ENCODE results near the gene TREML4.
"Not testable (repeated sequence)": the region's sequence is repeated elsewhere in the genome, so short reads cannot be mapped to it uniquely, and the experiment has no call there.

Gene TREML4

GRCh38 chr6:41208439-41209106, 19.6 kb upstream of the TREML4 start:
- no peak for DNase-seq

DNA sequence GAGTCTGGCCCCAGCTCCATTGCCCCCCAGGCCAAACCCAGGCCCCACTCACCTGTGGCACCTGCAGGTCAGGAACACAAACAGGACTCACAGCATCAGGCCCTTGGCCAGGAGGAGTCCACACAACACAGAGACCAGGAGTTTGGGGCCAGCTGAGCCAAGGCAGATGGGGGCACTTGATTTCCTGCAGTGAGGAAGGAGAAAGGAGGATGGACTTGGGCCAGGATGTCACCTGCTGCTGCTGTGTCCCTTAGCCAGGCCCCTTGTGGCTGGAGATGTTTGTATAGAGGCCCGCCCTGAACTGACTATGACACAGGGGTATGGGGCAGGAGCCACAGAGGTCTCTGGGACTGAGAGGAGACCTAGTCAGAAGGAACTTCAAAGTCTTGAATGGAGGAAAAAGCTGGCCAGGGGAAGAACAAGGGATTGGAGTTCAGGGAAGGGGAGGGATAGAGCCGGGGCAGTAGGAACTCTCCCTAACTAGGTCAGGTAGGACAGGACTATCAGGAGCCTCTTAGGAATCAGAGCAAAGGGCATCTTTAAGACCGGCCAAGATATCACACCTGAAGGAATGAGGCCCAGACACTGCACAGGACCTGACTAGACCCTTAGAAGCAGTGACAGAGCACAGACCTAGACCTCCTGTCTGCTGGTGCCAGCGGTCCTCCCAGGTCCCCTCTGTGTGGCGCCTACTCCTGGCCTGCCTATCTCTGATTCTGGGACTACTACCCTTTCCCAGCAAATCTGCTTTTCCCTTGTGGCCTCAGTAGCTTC, 18.4 kb upstream of the TREML4 start:
- no peak for DNase-seq

- no peak for DNase-seq
Observed at GRCh38 chr6:41214559-41215238, 13.4 kb upstream of the TREML4 start.

DNA sequence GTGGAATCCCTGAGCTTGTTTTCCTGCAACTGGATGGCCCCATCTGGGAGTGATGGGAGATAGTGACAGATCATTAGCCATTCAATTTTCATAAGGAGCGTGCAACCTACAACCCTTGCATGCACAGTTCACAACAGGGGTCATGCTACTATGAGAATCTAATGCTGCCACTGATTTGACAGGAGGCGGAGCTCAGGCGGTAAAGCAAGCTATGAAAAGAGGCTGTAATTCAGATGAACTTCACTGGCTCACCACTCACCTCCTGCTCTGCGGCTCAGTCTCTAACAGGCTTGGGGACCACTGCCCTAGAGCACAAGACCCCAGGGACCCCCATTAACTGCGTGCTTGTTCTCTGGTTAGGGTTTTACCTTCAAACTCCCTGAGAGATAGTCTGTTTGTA, 12.4 kb upstream of the TREML4 start:
- DNase-seq, result no peak

DNA sequence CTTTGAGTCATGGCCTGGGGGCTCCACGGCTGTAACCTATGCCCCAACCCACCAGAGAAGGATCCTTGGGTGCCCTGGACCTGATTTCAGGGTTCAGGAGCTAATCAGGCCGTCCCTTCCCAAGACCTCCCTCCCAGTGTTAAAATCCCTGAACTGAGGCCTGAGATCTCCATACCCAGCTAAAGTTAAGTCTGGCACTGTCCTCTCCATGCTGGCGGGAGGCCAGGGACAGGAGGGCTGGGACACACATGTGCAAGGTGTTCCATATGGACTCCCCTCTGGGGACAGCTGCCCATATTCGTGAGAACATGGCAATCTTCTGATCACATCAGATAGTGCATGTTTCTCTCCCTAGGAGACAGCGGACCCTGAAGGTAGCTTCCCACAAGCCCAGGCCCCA, 11.5 kb upstream of the TREML4 start:
- DNase-seq, result no peak

- DNase-seq, result no peak
Observed at GRCh38 chr6:41222045-41222444, 6.1 kb upstream of the TREML4 start.

DNA sequence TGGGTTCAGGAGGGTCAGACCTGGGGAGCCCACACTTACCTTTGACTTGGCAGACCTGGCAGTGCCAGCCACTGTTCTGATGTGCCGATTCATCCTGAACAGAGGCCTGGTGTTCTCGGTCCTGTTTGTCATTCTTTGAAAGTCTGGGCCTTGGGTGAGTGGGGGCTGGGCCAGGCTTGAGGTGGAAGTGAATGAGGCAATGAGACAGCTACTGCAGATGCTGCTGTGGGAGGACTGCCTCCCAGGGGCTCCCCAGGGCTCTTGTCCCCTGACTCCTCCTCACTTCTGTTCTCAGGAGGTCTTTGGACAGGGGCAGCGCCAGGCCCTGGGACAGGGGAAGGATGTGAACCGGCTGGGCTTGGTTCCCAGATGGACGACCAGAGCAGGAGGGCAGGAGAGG, 5.6 kb upstream of the TREML4 start:
- DNase-seq, result no peak

DNA sequence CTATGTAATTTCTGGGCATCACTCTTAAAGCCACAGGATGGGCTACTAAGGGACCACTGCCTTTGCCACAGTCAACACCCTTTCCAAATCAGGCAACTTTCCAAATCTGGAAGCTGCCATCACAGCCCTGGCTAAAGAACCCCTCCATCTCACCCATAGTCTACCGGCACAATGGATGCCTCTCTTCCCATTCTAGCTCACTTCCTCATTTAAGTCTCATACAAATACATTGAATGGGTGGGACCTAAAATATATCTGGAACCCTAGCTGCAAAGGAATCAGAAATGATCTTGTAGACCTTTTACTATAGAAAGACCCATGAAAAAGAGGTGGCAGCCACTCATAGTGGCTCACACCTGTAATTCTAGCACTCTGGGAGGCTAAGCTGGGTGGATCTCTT, 3.3 kb upstream of the TREML4 start:
- no peak for DNase-seq

DNA sequence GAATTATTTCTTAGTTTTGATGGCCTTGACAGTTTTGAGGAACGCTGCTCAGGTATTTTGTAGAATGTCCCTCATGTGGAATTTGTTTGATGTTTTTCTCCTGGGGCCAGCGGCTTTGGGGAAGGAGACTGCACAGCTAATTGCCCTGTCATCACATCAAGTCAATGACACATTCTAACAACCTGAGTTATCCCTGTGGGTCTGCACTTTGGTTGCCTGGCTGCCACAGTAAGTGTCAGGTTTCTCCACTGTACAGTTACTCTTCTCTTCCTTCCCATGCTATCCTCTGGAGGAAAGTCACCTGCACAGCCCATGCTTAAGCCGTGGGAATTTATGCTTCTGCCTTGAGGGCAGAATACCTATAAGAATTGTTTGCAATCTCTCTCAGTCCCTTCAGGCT, 1.4 kb upstream of the TREML4 start:
- no peak for DNase-seq

DNA sequence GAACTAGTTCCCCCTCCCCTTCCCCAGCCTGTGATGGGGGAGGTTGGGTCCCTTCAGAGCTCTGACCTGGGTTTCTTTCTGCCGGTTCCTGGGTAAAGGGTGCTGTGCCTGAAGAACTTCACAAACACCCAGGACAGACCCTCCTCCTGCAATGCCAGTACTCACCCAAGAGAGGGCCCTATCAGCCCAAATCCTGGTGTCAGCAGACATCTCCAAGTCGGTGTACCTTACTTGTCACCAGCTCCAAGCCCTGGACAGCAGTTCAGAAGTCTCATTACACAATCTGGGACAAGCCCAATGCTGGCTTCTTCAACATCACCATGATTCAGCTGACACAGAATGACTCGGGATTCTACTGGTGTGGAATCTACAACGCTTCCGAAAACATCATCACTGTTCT, 467 bp downstream of the TREML4 start:
- no peak for DNase-seq

GRCh38 chr6:41229721-41230120, 1.6 kb downstream of the TREML4 start:
- DNase-seq, result no peak

- DNase-seq, result no peak
Observed at GRCh38 chr6:41231246-41231645, 3.1 kb downstream of the TREML4 start.

DNA sequence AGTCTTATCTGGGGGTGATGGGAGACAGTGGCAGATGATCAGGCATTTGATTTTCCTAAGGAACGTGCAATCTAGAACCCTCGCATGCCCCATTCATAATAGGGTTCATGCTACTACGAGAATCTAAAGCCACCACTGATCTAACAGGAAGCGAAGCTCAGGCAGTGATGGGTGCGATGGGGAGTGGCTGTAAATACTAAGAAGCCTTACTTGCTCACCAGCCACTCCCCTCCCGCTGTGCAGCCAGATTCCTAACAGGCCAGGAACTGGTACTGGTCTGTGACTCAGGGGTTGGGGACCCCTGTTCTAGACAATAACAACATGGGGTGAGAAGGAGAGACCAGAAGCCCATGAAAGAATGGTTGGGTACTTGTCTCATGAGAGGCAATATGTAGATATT, 4.5 kb downstream of the TREML4 start:
- DNase-seq, result no peak

GRCh38 chr6:41236276-41236675, 8.1 kb downstream of the TREML4 start:
- DNase-seq, result no peak

- DNase-seq, result no peak
Observed at GRCh38 chr6:41237128-41237527, 9.0 kb downstream of the TREML4 start.

DNA sequence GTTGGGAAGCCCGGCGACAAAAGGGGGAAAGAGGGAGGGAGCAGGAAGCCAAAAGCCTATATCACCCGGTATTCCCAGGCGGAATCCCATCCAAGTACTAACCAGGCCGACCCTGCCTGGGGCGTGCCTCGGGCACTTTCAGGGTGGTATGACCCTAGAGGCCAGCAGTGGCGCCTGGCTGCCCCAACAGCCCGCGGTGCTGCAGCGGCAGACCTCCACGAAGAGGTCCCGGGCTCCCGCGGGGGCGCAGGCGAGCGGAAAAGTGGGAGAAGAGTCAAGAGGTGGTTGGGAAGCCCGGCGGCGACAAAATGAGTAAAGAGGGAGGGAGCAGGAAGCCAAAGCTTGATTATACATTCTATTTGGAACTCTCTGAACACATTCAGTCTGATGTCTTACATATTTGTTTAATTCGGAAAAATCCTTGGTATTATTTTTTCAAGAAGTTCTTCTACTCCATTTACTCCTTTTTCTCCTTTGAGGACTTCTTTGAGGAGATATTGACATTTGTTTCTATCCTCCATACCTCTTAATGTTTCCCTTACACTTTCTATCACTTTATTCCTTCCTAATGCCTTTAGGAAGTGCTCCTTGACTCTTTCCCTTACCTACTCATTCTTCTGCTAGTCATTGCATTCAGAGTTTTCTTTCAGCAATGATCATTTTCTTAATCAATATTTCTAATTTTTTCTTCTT, 11.5 kb downstream of the TREML4 start:
- DNase-seq, result no peak

DNA sequence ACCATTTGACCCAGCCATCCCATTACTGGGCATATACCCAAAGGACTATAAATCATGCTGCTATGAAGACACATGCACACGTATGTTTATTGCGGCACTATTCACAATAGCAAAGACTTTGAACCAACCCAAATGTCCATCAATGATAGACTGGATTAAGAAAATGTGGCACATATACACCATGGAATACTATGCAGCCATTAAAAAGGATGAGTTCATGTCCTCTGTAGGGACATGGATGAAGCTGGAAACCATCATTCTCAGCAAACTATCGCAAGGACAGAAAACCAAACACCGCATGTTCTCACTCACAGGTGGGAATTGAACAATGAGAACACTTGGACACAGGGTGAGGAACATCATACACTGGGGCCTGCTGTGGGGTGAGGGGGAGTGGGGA, 18.4 kb downstream of the TREML4 start:
- DNase-seq, result not testable (repeated sequence)

DNA sequence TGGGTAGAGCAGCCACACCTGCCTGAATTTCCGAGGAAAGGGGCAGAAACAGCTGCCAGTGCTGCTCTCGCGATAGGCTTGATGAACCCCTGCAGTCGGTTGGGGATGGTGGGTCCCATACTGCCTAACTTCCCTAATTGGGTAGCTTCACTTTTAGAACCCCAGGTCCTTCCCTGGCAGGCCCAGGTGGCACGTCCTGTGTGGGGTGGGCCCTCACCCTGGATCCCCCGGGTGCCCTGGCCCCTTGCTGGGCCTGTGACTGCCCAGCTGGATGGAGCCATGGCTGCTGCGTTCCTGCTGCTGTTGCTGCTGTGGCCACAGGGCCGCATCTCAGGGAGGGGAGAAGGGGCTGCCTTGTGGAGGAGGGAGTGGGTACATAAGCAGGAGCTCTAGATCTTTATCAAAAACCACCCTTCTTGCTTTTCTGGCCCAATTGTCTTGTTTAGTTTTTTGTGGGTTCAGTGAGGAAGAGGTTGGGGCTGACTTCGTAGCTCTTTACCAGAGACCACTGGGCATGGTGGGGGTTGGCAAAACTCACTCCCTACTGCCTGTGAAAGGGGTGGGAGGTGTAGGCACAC, 19.2 kb downstream of the TREML4 start:
- DNase-seq, result no peak

GRCh38 chr6:41247882-41248705, 19.9 kb downstream of the TREML4 start:
- no peak for DNase-seq

GRCh38 chr6:41252401-41253169, 24.4 kb downstream of the TREML4 start:
- no peak for DNase-seq

- DNase-seq, result no peak
Observed at GRCh38 chr6:41255110-41255509, 27.0 kb downstream of the TREML4 start.
